GM04504 (cell line): Measurements from ENCODE around the gene MARS1.
"Not testable (repeated sequence)": the region's sequence is repeated elsewhere in the genome, so short reads cannot be mapped to it uniquely, and the experiment has no call there.

Experiments
- DNase-seq: peaks from one replicate; pipeline ENCODE4 v3.0.0-alpha.2; 2012; ENCODE audit warnings: low read depth

MARS1 gene

DNA sequence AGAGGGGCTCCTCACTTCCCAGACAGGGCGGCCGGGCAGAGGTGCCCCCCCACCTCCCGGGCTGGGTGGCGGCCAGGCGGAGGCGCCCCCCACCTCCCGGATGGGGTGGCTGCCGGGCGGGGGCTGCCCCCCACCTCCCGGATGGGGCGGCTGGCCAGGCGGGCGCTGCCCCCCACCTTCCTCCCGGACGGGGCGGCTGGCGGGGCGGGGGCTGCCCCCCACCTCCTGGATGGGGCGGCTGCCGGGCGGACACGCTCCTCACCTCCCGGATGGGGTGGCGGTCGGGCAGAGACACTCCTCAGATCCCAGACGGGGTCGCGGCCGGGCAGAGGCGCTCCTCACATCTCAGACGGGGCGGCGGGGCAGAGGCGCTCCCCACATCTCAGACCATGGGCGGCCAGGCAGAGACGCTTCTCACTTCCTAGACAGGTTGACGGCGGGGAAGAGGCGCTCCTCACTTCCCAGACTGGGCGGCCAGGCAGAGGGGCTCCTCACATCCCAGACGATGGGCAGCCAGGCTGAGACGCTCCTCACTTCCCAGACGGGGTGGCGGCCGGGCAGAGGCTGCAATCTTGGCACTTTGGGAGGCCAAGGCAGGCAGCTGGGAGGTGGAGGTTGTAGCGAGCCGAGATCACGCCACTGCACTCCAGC, 7.3 kb downstream of the MARS1 start:
- DNase-seq, result not testable (repeated sequence)

DNA sequence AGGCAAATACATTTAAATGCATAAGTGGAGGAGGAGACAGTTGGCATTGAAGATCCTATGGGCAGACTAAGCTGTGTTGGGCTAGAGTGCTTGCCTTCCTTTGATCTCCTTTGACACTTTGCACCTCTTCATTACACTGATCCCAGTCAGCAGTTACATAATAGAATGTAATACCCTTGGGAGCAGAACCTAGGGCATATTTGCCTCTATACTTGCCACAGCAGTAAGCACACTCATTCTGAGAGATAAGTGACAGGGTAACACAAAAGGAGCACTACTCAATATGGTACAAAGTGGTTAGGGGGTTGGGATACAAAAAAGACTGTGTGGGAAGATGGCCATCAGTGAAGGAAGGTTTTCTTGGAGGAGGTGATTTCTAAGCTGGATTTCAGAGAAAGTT, 9.0 kb downstream of the MARS1 start:
- no peak for DNase-seq

DNA sequence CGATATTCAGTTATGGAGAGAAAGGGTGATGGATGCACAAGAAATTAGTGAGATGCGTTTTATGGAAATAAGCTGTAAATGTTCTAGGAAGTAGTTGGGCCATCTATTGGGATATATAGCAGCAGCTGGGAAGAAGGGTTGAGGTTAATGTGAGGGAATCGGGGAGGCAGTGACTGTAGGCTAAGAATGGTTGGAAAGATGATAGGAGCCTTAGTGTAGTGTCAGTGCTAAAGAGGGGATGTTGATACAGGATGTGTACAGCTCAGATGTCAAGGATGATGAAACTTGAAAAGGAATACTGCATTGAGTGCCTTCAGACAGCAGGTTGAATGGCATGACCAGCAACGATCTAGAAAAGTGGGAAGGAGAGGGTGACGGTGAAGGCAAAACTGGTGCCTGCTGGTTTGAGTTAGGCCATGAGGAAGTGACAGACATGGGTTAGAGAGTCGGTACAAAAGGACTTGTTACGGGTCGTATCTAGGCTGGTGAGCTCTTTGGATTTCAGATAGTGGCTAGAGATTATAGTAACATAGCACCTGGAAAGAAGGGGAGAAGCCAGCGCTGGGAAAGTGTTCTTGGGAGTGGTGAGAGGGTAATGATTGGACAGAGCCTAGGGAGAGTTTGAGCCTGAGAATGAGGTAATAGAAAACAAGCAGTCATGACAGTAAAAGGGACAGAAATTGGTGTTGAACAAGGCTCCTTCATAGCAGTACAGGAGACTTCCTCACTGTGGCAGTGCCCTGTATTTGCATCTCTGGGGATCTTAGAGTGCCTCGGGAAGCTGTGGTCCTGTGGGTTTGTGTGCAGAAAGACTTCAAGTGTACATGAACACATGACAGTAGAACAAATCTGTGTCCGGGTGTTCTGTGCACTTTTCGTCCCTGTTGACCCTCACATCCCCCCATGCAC, 9.6 kb downstream of the MARS1 start:
- no peak for DNase-seq

DNA sequence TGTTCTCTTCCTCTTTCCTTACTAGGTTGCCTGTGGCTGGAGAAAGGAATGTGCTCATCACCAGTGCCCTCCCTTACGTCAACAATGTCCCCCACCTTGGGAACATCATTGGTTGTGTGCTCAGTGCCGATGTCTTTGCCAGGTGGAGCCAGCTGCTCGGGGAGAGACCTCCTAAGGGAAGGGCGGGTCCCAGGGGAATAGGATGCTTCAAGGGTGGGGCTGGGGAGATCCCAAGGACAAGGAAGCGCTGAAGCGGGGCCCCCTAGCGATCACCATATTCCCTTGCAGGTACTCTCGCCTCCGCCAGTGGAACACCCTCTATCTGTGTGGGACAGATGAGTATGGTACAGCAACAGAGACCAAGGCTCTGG, 10.2 kb downstream of the MARS1 start:
- no peak for DNase-seq

DNA sequence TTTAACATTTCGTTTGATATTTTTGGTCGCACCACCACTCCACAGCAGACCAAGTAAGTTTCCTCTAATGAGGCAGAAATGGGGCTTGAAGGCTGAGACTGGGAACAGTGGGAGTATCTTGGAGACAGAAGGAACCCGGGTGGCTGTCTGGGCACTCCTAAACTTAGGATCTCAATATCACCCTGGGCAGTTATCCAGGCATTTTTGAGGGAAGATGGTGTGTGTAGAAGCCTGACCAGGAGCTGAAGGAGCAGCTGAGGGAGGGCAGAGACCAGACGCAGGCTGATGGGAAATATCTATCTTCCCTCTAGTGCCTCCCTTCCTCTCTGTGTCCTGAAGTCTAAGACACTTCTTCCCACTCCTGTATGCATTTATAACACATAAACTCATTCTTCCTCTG, 10.7 kb downstream of the MARS1 start:
- no peak for DNase-seq

DNA sequence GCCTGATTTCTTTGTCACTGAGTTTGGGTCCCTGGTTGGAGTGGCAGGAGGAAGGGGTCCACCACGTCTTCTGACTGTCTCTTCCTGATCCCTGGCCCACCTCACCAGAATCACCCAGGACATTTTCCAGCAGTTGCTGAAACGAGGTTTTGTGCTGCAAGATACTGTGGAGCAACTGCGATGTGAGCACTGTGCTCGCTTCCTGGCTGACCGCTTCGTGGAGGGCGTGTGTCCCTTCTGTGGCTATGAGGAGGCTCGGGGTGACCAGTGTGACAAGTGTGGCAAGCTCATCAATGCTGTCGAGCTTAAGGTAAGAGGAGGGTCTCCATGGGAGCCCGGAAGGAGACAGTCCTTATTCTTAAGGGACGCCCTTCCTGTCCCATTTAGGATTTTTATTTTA, 12.3 kb downstream of the MARS1 start:
- no peak for DNase-seq

DNA sequence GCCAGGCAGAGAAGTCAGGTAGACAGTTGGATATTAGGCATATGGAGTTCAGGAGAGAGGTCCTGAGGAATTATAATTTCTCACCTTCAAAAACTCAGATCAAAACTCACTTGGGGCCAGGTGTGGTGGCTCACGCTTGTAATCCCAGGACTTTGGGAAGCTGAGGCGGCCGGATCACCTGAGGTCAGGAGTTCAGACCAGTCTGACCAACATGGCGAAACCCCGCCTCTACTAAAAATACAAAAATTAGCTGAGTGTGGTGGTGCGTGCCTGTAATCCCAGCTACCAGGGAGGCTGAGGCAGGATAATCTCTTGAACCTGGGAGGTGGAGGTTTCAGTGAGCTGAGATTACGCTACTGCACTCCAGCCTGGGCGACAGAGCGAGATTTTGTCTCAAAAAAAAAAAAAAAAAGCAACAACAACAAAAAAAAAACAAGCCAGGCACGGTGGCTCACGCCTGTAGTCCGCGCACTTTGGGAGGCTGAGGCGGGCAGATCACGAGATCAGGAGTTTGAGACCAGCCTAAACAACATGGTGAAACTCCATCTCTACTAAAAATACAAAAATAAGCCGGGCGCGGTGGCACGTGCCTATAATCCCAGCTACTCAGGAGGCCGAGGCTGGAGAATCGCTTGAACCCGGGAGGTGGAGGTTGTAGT, 14.6 kb downstream of the MARS1 start:
- DNase-seq, result not testable (repeated sequence)

DNA sequence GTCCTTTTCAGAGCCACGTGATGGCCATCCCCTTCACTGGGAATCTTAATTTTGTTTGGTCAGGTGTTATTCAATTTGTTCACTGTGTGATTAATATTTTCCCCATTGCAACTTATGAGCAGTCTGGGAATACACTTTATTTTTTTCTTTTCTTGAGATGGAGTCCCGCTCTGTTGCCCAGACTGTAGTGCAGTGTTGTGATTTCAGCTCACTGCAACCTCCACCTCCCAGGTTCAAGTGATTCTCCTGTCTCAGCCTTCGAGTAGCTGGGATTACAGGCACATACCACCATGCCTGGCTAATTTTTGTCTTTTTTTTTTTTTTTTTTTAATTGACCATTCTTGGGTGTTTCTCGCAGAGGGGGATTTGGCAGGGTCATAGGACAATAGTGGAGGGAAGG, 18.7 kb downstream of the MARS1 start:
- not testable (repeated sequence) for DNase-seq

DNA sequence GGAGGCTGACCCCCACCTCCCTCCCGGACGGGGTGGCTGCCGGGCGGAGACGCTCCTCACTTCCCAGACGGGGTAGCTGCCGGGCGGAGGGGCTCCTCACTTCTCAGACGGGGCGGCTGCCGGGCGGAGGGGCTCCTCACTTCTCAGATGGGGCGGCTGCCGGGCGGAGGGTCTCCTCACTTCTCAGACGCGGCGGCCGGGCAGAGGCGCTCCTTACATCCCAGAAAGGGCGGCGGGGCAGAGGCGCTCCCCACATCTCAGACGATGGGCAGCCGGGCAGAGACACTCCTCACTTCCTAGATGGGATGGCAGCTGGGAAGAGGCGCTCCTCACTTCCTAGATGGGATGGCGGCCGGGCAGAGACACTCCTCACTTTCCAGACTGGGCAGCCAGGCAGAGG, 19.9 kb downstream of the MARS1 start:
- DNase-seq, result not testable (repeated sequence)

DNA sequence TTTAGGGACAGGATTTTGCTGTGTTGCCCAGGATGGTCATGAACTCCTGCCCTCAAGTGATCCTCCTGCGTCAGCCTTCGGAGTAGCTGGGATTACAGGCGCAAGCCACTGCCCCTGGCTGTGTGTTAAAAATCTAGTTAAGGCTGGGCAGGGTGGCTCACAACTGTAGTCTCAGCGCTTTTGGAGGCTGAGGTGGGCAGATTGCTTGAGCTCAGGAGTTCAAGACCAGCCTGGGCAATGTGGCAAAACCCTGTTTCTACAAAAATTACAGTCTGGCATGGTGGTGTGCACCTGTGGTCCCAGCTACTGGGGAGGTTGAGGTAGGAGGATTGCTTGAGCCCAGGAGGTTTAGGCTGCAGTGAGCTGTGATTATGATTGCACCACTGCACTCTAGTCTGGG, 23.3 kb downstream of the MARS1 start:
- DNase-seq, result no peak

DNA sequence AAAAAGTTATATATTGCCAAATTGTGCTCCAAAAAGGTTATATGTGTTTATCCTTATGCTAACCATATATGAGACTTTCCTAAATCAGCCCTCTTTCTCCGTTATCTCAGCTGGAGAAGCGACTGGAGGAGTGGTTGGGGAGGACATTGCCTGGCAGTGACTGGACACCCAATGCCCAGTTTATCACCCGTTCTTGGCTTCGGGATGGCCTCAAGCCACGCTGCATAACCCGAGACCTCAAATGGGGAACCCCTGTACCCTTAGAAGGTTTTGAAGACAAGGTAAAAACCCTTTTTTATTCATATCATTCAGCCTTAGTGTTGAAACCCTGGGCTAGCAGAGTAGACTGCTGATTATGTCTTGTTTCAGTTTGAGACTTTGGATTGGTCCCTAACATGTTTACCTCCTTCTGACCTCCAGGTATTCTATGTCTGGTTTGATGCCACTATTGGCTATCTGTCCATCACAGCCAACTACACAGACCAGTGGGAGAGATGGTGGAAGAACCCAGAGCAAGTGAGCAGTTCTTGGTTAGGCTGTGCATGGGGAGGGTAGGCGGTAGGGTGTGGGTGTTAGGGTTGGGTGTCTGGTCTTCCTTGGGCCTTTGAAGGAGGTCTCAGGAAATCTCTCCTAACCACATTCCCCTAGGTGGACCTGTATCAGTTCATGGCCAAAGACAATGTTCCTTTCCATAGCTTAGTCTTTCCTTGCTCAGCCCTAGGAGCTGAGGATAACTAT, 23.9 kb downstream of the MARS1 start:
- DNase-seq, result no peak

DNA sequence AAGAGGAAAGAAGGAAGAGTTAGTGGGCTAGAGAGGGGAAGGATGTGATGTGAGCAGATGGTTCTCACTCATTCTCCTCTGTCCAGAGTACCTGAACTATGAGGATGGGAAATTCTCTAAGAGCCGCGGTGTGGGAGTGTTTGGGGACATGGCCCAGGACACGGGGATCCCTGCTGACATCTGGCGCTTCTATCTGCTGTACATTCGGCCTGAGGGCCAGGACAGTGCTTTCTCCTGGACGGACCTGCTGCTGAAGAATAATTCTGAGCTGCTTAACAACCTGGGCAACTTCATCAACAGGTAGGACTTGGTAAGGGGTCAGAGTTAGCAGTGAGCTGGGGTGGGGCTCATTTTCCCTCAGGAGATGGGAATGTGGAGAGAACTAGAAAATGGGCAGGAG, 24.8 kb downstream of the MARS1 start:
- DNase-seq, result no peak

DNA sequence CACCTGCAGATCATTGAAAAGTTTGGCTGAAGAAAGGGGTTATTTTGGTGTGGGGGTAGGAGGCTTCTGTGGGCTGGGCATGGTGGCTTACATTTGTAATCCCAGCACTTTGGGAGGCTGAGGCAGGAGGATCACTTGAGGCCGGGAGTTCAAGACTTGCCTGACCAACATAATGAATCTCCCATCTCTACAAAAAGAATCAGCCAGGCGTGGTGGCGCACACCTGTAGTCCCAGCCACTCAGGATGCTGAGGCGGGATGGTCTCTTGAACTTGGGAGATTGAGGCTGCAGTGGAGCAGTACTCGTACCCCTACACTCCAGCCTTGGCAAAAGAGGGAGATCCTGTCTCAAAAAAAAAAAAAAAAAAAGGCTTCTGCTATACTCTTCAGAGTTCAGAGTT, 25.4 kb downstream of the MARS1 start:
- DNase-seq, result no peak

DNA sequence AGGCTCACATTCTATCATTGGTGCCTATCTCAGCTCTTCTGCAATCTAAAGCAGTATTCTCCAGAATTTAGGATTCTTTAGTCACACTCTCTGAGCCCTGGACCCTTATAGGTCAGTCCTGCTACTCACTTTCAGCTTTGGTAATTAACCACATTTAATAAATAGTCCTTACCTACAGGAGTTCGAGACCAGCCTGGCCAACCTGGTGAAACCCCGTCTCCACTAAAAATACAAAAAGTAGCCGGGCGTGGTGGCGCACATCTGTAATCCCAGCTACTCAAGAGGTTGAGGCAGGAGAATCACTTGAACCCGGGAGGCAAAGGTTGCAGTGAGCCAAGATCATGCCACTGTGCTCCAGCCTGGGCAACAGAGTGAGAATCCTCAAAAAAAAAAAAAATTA, 25.8 kb downstream of the MARS1 start:
- DNase-seq, result not testable (repeated sequence)

DNA sequence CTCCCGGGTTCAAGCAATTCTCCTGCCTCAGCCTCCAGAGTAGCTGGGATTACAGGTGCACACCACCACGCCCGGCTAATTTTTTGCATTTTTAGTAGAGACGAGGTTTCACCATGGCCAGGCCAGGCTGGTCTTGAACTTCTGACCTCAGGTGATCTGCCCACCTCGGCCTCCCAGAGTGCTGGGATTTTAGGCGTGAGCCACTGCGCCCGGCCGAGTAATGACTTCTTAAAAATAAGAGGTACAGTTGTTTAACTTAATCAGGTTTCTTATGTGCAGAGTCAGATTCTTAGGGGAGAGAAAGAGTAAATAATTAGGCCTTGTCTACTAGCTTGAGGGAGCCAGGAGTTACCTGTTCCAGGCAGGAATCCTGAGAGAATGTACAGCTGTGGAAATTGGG, 26.4 kb downstream of the MARS1 start:
- not testable (repeated sequence) for DNase-seq

DNA sequence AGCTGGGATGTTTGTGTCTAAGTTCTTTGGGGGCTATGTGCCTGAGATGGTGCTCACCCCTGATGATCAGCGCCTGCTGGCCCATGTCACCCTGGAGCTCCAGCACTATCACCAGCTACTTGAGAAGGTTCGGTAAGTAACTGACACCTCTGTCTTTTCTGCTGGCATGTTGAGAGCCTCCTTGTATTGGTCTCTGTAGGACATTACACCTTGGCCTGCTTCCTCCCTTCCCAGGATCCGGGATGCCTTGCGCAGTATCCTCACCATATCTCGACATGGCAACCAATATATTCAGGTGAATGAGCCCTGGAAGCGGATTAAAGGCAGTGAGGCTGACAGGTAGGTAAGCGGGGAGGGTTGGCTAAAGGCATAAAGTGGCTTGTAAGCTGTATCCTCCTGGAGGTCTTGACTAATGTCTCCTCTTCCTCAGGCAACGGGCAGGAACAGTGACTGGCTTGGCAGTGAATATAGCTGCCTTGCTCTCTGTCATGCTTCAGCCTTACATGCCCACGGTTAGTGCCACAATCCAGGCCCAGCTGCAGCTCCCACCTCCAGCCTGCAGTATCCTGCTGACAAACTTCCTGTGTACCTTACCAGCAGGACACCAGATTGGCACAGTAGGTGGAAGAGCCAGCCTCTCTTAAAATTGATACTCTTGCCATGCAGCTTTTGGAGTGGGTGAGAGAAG, 27.0 kb downstream of the MARS1 start:
- DNase-seq, result no peak

DNA sequence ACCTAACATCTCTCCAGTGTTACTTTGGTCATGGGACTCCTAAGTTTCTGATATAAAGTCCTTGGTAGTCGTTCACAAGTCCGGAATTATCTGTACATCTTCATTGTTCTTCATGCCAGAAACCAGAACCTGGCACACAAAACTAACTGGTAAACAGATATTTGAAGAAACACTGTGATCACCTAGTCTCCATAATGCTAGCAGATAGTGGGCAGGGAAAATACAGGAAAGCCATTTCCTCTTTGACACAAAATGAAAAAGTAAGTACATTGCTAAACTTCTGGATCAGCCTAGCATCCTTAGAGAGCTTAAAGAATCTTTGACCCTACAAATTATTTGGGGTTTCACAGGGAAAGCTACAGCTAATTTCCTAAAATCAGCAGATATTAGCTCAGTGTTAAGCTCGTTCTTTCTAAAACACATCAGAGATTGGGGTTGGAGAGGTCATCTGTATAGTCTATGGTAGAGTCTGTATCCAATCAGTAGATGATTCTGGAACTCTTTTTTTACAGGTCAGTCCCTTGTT, 27.6 kb downstream of the MARS1 start:
- DNase-seq, result no peak

DNA sequence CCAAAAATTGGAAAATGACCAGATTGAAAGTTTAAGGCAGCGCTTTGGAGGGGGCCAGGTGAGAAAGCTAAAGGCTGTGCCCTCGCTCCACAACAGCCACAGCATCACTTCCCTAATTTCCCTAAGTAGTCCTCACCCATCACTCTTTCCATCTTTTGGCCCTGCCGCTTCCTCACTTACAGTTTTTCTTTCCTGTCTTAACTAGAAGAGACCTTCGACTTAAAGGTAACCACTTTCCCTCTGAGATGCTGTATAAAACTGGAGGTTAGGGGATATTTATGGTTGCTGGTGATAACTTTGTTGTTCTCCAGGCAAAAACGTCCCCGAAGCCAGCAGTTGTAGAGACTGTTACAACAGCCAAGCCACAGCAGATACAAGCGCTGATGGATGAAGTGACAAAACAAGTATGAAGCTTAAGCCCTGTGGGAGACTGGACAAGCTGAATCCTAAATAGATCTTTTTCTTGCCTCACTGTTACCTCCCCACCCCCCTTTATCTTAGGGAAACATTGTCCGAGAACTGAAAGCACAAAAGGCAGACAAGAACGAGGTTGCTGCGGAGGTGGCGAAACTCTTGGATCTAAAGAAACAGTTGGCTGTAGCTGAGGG, 28.2 kb downstream of the MARS1 start:
- DNase-seq, result no peak

DNA sequence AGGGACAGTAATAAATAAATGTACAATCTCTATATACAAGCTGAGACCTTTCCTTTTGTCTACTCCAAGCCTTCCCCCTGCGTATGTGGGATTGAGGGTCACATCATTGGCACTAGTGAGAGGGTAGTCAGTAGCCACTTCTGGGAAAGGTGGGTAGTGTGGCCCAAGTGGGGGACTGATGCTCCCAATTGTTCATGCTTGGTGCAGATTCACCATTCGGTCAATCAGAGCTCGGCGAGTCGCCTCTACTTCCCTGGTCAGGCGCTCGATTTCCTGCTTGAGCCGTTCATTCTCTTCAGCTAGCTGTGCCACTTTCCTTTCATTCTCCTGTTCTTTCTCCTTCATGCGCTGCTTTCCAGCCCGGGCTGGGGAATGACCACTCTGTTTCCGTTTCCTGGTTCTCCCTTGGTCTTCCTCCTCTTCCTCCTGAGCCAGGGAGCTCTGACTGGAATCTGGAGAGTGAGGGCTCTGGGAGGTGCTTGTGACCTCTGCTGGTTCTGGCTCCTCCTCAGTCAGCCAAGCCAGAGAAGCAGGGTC, 28.8 kb downstream of the MARS1 start:
- no peak for DNase-seq

DNA sequence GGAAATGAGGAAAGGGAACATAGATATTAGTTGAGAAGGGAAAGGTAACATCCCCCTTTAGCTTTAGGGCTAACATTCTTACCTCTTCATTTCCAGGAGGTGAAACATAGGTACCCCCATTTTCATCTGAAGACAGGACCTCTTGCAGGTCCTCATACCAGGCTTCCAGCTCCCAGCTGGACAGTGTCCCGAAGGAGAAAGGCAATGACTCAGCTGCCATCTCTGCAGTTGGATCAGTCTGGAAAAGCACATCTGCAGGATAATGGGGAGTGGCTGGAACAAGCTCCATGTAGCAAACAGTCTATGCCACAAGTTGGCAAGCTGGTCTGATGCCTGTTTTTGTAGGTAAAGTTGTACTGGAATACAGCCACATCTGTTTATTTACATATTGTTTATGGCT, 29.3 kb downstream of the MARS1 start:
- peak; percentile 53 for DNase-seq

DNA sequence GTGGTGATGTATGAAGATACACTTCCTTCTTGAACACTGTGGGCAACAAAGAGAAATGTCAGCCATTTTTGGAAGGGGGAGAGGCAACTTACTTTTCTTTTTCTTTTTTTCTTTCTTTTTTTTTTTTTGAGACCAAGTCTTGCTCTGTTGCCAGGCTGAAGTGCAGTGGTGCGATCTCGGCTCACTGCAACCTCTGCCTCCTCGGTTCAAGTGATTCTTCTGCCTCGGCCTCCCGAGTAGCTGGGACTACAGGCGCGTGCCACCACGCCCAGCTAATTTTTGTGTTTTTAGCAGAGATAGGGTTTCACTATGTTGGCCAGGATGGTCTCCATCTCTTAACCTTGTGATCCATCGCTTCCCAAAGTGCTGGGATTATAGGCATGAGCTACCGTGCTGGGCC, 29.9 kb downstream of the MARS1 start:
- DNase-seq, result not testable (repeated sequence)
